Retinal pigment epithelial cell (primary cell): ENCODE measurements around the gene PRPF38A.

Source experiments
- DNase-seq: peaks from one replicate; pipeline ENCODE4 v3.0.0-alpha.2; 2010; ENCODE audit warnings: low read depth
- H3K4me3 ChIP-seq: 2 replicates; pipeline ENCODE4 v1.5.1; 2011; ENCODE audit warnings: mild to moderate bottlenecking, low read length, control low read depth, moderate library complexity
- CTCF ChIP-seq: conservative IDR thresholded peaks from 2 replicates; pipeline ENCODE4 v1.5.1; 2011; ENCODE audit warnings: low read depth, low read length, control low read depth, inconsistent platforms

Gene PRPF38A

DNA sequence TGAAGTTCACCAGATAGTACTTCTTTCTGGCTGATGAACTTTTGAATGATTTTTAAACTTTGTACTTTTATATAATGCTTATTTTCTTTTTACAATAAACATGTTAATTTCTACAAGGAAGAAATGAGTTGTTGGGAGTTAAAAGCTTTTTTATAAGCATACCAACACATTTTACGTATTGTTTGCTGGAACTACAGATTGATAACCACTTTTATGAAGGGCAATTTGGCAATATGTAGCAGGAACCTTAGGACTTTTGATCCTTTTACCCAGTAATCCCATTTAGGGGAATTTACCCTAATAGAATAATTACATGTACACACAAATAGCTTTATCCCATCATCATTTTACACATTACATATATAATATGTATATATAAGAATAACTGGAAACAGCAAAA, 16.3 kb downstream of the PRPF38A start:
- DNase-seq, result no peak
- TF ChIP-seq CTCF, result no peak
- no peak overlapping the region for H3K4me3 ChIP-seq

DNA sequence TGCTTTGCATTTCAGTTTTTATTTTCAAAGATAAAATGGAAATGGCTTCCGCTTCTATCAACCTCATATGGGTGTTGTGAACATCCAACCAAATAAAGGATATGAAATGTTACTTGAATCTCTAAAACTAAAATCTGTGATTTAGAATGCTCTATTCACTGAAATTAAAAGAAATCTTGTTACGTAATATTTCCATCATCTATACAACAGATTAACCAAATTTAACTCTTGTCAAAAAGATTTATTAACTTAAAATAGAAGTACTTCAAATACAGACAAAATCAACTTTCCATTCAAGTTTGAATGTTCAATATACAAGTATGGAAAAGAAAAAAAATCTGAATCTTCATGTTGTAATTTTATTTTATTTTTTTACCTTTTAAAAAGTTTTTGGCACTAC, 18.7 kb downstream of the PRPF38A start:
- DNase-seq, result no peak
- TF ChIP-seq CTCF, result no peak
- H3K4me3 ChIP-seq, result no peak overlapping the region

- H3K4me3 ChIP-seq, result no peak overlapping the region
- DNase-seq, result no peak
Observed at GRCh38 chr1:52423771-52424170, 19.4 kb downstream of the PRPF38A start.

DNA sequence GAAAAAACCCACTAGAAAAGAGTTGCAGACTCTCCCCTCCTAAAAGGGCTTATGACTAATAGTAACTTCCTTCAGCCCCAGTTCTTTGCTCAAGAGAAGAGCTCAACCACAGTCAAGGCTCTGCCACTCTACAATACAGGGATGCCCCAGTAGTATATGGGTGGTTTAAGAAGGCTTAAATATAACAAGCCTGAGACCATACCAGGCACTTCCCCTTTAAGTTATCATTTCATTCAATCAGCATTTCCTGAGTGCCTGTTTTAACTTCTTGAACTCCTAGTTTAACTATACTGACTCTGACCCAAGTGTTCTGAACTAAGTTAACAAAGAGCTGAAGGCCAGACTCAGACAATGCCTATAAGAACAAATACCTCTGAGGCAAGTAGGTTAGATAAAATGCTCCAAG, 19.8 kb downstream of the PRPF38A start:
- no peak for DNase-seq
- no peak for TF ChIP-seq CTCF
- no peak overlapping the region for H3K4me3 ChIP-seq

More at GRCh38 chr1:52423771-52424170, 19.4 kb downstream of the PRPF38A start:
- TF ChIP-seq CTCF, result no peak

- no peak for DNase-seq
- TF ChIP-seq CTCF, result no peak
- H3K4me3 ChIP-seq, result no peak overlapping the region
Observed at GRCh38 chr1:52424813-52425212, 20.4 kb downstream of the PRPF38A start.

DNA sequence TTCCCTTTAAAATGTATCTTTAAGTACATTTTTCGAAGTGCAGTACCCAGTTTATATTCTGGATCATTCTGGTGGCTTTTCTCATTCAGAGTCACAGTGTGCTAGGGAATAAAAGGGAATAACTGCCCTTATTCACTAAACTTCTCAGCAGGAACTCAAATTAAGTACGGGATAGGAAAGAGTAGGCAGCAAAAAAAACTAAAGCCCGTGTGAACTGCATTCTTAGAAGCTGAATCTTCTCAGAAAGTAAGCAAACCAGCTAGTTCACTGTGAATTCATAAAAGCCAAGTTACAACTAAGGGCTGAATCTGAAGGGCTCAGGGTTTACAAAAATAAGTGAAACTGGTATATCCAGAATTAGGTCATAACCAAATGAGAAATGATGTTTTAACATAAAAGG, 22.0 kb downstream of the PRPF38A start:
- no peak for DNase-seq
- TF ChIP-seq CTCF, result no peak
- H3K4me3 ChIP-seq, result no peak overlapping the region

DNA sequence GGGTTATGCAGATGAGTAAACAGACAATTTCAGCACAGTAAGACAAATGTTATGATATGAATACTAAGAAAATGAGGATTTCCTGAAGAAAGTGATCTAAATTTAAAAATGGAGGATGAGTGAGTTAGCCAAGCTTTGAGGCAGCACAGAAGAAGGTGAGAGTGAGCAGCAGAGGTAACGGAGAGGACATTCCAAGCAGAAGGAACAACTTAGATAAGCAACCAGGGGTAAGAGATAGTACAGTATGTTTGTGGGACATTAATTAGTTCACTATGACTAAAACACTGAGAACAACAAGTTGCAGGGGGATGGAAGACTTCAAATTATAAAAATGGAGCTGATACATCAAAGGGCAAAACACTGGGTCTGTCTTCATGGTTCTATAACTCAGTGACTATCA, 22.8 kb downstream of the PRPF38A start:
- TF ChIP-seq CTCF, result no peak
- DNase-seq, result no peak
- no peak overlapping the region for H3K4me3 ChIP-seq
